IMR-90 (cell line): ENCODE measurements around the gene SLIT3. TPM values are rescaled to one million over a fixed set of nuclear protein-coding genes. Genes with fewer than 3 reads are reported as not detected.

Source experiments
- ATAC-seq: fragments of 200-7000 bp; cut with Tn5 transposase; 2 replicates; pipeline ENCODE4 v1.9.1; 2020; ENCODE audit warnings: low read depth, mild to moderate bottlenecking, moderate library complexity
- BruUV-seq: library from RNA; stranded (reverse); fragments of 400-500 nt; replicated peaks from 2 replicates; lab custom pipeline; 2021; lab: Mats Ljungman, UMichigan
- CTCF ChIA-PET: fragments of 300-600 bp; formaldehyde crosslinking; extraction: SDS; loops from one replicate; lab custom pipeline; 2021; ENCODE audit warnings: antibody characterized with exemption; lab: Yijun Ruan, JAX
- POLR2A ChIA-PET: fragments of 300-600 bp; sonication (Branson Sonifier 250); formaldehyde crosslinking; loops from one replicate; lab custom pipeline; 2022; ENCODE audit warnings: antibody characterized with exemption; ENCODE audit not compliant: unreplicated experiment; lab: Charles Lee
- DNase-seq: peaks from one replicate; pipeline ENCODE4 v3.0.0; 2013
- H2AFZ ChIP-seq: replicated peaks from 2 replicates; pipeline ENCODE3; 2013; ENCODE audit warnings: low read length, mild to moderate bottlenecking; ENCODE audit not compliant: poor library complexity
- H2AK5ac ChIP-seq: 2 replicates; pipeline ENCODE4 v1.6.1; 2013; ENCODE audit warnings: low read depth, low read length, inconsistent platforms
- H2AK9ac ChIP-seq: replicated peaks from 2 replicates; pipeline ENCODE3; 2013; ENCODE audit warnings: mild to moderate bottlenecking, low read depth, low read length, moderate library complexity; ENCODE audit not compliant: poor library complexity
- H2BK120ac ChIP-seq: 2 replicates; pipeline ENCODE4 v1.6.1; 2013; ENCODE audit warnings: low read depth, low read length, inconsistent platforms
- H2BK15ac ChIP-seq: 3 replicates; pipeline ENCODE4 v1.6.1; 2013; ENCODE audit warnings: low read depth, low read length, inconsistent platforms
- H2BK20ac ChIP-seq: 2 replicates; pipeline ENCODE4 v1.6.1; 2013; ENCODE audit warnings: low read depth, mild to moderate bottlenecking, inconsistent platforms, low read length, moderate library complexity
- H2BK5ac ChIP-seq: 2 replicates; pipeline ENCODE4 v1.6.1; 2013; ENCODE audit warnings: mild to moderate bottlenecking, low read depth, low read length, inconsistent platforms; ENCODE audit not compliant: poor library complexity, severe bottlenecking
- H3K14ac ChIP-seq: replicated peaks from 2 replicates; pipeline ENCODE4 v1.6.1; 2013; ENCODE audit warnings: low read depth, low read length, inconsistent platforms
- H3K18ac ChIP-seq: 2 replicates; pipeline ENCODE4 v1.6.1; 2013; ENCODE audit warnings: low read depth, low read length, control low read depth
- H3K23ac ChIP-seq: 2 replicates; pipeline ENCODE4 v1.6.1; 2013; ENCODE audit warnings: low read depth, low read length, inconsistent platforms
- H3K27ac ChIP-seq: 2 replicates; pipeline ENCODE4 v1.5.1; 2013; ENCODE audit warnings: mild to moderate bottlenecking, control low read depth, low read length; ENCODE audit not compliant: insufficient read depth
- H3K27me3 ChIP-seq: 2 replicates; pipeline ENCODE4 v1.6.1; 2013; ENCODE audit warnings: low read length; ENCODE audit not compliant: control insufficient read depth, insufficient read depth
- H3K36me3 ChIP-seq: 2 replicates; pipeline ENCODE4 v1.6.1; 2013; ENCODE audit warnings: low read length, mixed read lengths; ENCODE audit not compliant: control insufficient read depth, insufficient read depth
- H3K4ac ChIP-seq: 2 replicates; pipeline ENCODE4 v1.6.1; 2013; ENCODE audit warnings: low read depth, low read length, inconsistent platforms
- H3K4me1 ChIP-seq: 2 replicates; pipeline ENCODE4 v1.6.1; 2013; ENCODE audit warnings: low read length, mixed read lengths; ENCODE audit not compliant: control insufficient read depth, insufficient read depth
- H3K4me2 ChIP-seq: 2 replicates; pipeline ENCODE4 v1.6.1; 2013; ENCODE audit warnings: low read depth, mild to moderate bottlenecking, control low read depth, low read length, moderate library complexity
- H3K4me3 ChIP-seq: 2 replicates; pipeline ENCODE4 v1.5.1; 2013; ENCODE audit warnings: low read depth, mild to moderate bottlenecking, control low read depth, low read length, moderate library complexity; ENCODE audit not compliant: insufficient read depth
- H3K56ac ChIP-seq: 2 replicates; pipeline ENCODE4 v1.6.1; 2013; ENCODE audit warnings: low read length, inconsistent platforms; ENCODE audit not compliant: insufficient read depth; ENCODE audit errors: extremely low read depth
- H3K79me1 ChIP-seq, 2 experiments: 2 replicates each; pipeline ENCODE4 v1.6.1; 2013; ENCODE audit warnings: low read length in 2 of 2, inconsistent platforms in 1 of 2, low read depth in 1 of 2
- H3K9ac ChIP-seq: 2 replicates; pipeline ENCODE4 v1.6.1; 2013; ENCODE audit warnings: low read depth, low read length, control low read depth
- H3K9me1 ChIP-seq: 2 replicates; pipeline ENCODE4 v1.6.1; 2013; ENCODE audit warnings: low read length, inconsistent platforms; ENCODE audit not compliant: insufficient read depth
- H3K9me3 ChIP-seq: 2 replicates; pipeline ENCODE4 v1.6.1; 2013; ENCODE audit warnings: low read length; ENCODE audit not compliant: control insufficient read depth, insufficient read depth
- H4K20me1 ChIP-seq: 2 replicates; pipeline ENCODE4 v1.6.1; 2013; ENCODE audit warnings: low read length, inconsistent platforms; ENCODE audit not compliant: insufficient read depth
- H4K5ac ChIP-seq: 2 replicates; pipeline ENCODE4 v1.6.1; 2013; ENCODE audit warnings: mild to moderate bottlenecking, low read depth, low read length, control low read depth
- H4K8ac ChIP-seq, 2 experiments: 2 replicates each; pipeline ENCODE4 v1.6.1; 2013; ENCODE audit warnings: low read depth in 2 of 2, low read length in 2 of 2, control low read depth in 1 of 2, inconsistent platforms in 1 of 2
- H4K91ac ChIP-seq: 2 replicates; pipeline ENCODE4 v1.6.1; 2013; ENCODE audit warnings: low read depth, low read length, inconsistent platforms; ENCODE audit not compliant: insufficient read depth
- BHLHE40 ChIP-seq: fragments of 150-350 bp; IDR thresholded peaks from 2 replicates; pipeline ENCODE4 v1.6.1; 2016; ENCODE audit warnings: mild to moderate bottlenecking, low read depth, low read length
- CEBPB ChIP-seq: IDR thresholded peaks from 2 replicates; pipeline ENCODE4 v1.6.1; 2012; ENCODE audit warnings: low read depth, low read length, improper control_type of control experiment
- CTCF ChIP-seq: conservative IDR thresholded peaks from 2 replicates; pipeline ENCODE4 v1.5.1; 2012; ENCODE audit warnings: mild to moderate bottlenecking, low read depth, low read length, improper control_type of control experiment
- ELK1 ChIP-seq: fragments of 150-350 bp; IDR thresholded peaks from 2 replicates; pipeline ENCODE4 v1.6.1; 2016; ENCODE audit warnings: low read depth, mild to moderate bottlenecking, low read length, moderate library complexity, borderline replicate concordance
- MXI1 ChIP-seq: IDR thresholded peaks from 2 replicates; pipeline ENCODE4 v1.6.1; 2012; ENCODE audit warnings: low read depth, mild to moderate bottlenecking, low read length, moderate library complexity, borderline replicate concordance
- POLR2A ChIP-seq: IDR thresholded peaks from 2 replicates; pipeline ENCODE4 v1.6.1; 2012; ENCODE audit warnings: mild to moderate bottlenecking, low read depth, low read length
- RAD21 ChIP-seq: IDR thresholded peaks from 2 replicates; pipeline ENCODE4 v1.6.1; 2012; ENCODE audit warnings: low read length, improper control_type of control experiment
- SMC3 ChIP-seq: fragments of 150-350 bp; IDR thresholded peaks from 2 replicates; pipeline ENCODE4 v1.6.1; 2016; ENCODE audit warnings: low read depth, mild to moderate bottlenecking, antibody characterized with exemption, low read length, moderate library complexity
- WGBS, 2 experiments: methylation state at CpG; one replicate each; pipeline versions ENCODE4 v1.1.5 to v1.1.7; 2013; ENCODE audit warnings: missing lambda C conversion rate in 2 of 2; ENCODE audit not compliant: insufficient read length in 1 of 2; ENCODE audit errors: extremely low coverage in 2 of 2; 5-methylcytosine and 5-hydroxymethylcytosine counted together
- dilution Hi-C: fragments of 300-500 bp; cut with HindIII; formaldehyde crosslinking; loops from one replicate; pipeline ENCODE4 v1.14.3; 2018; ENCODE audit warnings: low sequenced_read_pairs; ENCODE audit not compliant: unreplicated experiment
- in situ Hi-C: fragments of 300-500 bp; cut with MboI; formaldehyde crosslinking; loops from 3 replicates; pipeline ENCODE4 v1.14.3; 2019; ENCODE audit warnings: low sequenced_read_pairs, inconsistent platforms, mixed read lengths
- intact Hi-C: fragments of 100-400 bp; cut with micrococcal nuclease; formaldehyde crosslinking; loops from 2 replicates; pipeline ENCODE4 v1.10.0; 2022
- polyA plus RNA-seq, 3 experiments: library from polyadenylated mRNA; depleted of rRNA; stranded (reverse); fragments of >200 nt; gene quantifications; 2 replicates each; pipeline ENCODE4 v1.2.3, GENCODE V29; 2012; ENCODE audit warnings: low replicate concordance in 1 of 3
- total RNA-seq: library from RNA; depleted of rRNA; stranded (reverse); fragments of >200 nt; gene quantifications from 2 replicates; pipeline ENCODE4 v1.2.3, GENCODE V29; 2012

The SLIT3 gene
- total and polyA plus RNA-seq, 2 of the 4 experiments (the other 2 are of a cell fraction): 0.18 to 0.50 TPM

GRCh38 chr5:168706655-168707069 is 594.3 kb downstream of the SLIT3 start:
- peak; percentile 47 for DNase-seq
- Histone ChIP-seq H3K9me3 (no peaks in the 10 kb centered on the region), H3K4me1 (no peaks in the 10 kb centered on the region), H2AK9ac (no peak overlapping the region), H4K91ac (no peak overlapping the region), H3K4me2 (no peak overlapping the region), H2AK5ac (no peak overlapping the region), H3K18ac (no peak overlapping the region), H2AFZ (peak overlapping the region; percentile 40), H3K4me3 (no peak overlapping the region), H4K8ac (no peak overlapping the region), H3K79me1 (no peaks in the 10 kb centered on the region), H3K4ac (no peak overlapping the region), H3K56ac (no peak overlapping the region), H3K27me3 (no peaks in the 10 kb centered on the region), H3K14ac (no peak overlapping the region), H2BK5ac (no peak overlapping the region), H3K36me3 (no peaks in the 10 kb centered on the region), H2BK15ac (no peak overlapping the region), H3K9ac (no peak overlapping the region), H3K23ac (no peak overlapping the region), H2BK20ac (no peak overlapping the region), H4K5ac (no peak overlapping the region), H2BK120ac (no peak overlapping the region), H3K27ac (no peak overlapping the region), H3K9me1 (no peaks in the 10 kb centered on the region), H4K20me1 (no peaks in the 10 kb centered on the region)
- WGBS, 2 experiments: 80% methylated on average over 1 of the region's 5 CpGs; no CpG with 5 or more reads in 1 of the 2 experiments
- peak; percentile 75 for ATAC-seq
- BruUV-seq: no TSS peak
- intact Hi-C loops (loop anchor here (1.0 to 10.0 kb wide), 3 partner anchors 241 to 596 kb away; no protein-coding TSS in a partner anchor), dilution Hi-C loops (no loop called here), in situ Hi-C loops (no loop called here)
- ChIA-PET CTCF (interaction anchor here (0.5 to 1.1 kb wide), 6 partner anchors 15 to 877 kb away, joined by 3 to 4 read pairs (median 3); partner anchors contain the start of gene SPDL1), POLR2A (no interaction called here)
- no peak for TF ChIP-seq CEBPB
- TF ChIP-seq CTCF: peak; percentile 64
- TF ChIP-seq ELK1: no peak
- TF ChIP-seq SMC3: peak; percentile 34; the same call in 1 of the 2 replicates
- TF ChIP-seq MXI1: no peak
- peak; percentile 75 for TF ChIP-seq RAD21
- no peak for TF ChIP-seq BHLHE40
- TF ChIP-seq POLR2A: no peak
